HFFc6 (cell line): ENCODE measurements around the gene HADHB. TPM values are rescaled to one million over a fixed set of nuclear protein-coding genes. Genes with fewer than 3 reads are reported as not detected.
"Not testable (repeated sequence)": the region's sequence is repeated elsewhere in the genome, so short reads cannot be mapped to it uniquely, and the experiment has no call there.

Source experiments
- DNase-seq: peaks from one replicate; pipeline ENCODE4 v3.0.0-alpha.2; 2018
- H3K27ac Mint-ChIP-seq: 2 replicates; pipeline ENCODE4 v1.8.0; 2020; ENCODE audit warnings: mild to moderate bottlenecking, mixed read lengths
- H3K27me3 Mint-ChIP-seq: 2 replicates; pipeline ENCODE4 v1.8.0; 2021; ENCODE audit warnings: mild to moderate bottlenecking, moderate library complexity, mixed read lengths; ENCODE audit not compliant: insufficient read depth
- H3K36me3 Mint-ChIP-seq: 2 replicates; pipeline ENCODE4 v1.8.0; 2021; ENCODE audit warnings: low read depth, mixed read lengths
- H3K4me1 Mint-ChIP-seq: 2 replicates; pipeline ENCODE4 v1.8.0; 2020; ENCODE audit warnings: low read depth, mixed read lengths
- H3K4me3 Mint-ChIP-seq: 2 replicates; pipeline ENCODE4 v1.8.0; 2020; ENCODE audit warnings: mild to moderate bottlenecking, moderate library complexity, mixed read lengths
- H3K9me3 Mint-ChIP-seq: 2 replicates; pipeline ENCODE4 v1.8.0; 2020; ENCODE audit warnings: mild to moderate bottlenecking, mixed read lengths
- CTCF ChIP-seq: fragments of 200-600 bp; sonication (generic); IDR thresholded peaks from 2 replicates; pipeline ENCODE4 v1.5.0; 2021; ENCODE audit warnings: antibody characterized with exemption, mild to moderate bottlenecking
- total RNA-seq, 6 experiments: library from RNA; stranded (reverse); fragmentation: NEBNext Ultra II Directional; extraction: Animal tissue kit (Norgen Biotek cat#: 25700); gene quantifications; 2 replicates in 1 of 6; 3 replicates in 5 of 6; pipeline ENCODE4 v1.2.3, GENCODE V29; 2021

Gene HADHB
- total RNA-seq, 6 experiments from 2014 or later: 93.9 to 119 (median 112) TPM

GRCh38 chr2:26314243-26314642 lies 69.5 kb downstream of the HADHB start:
- no peak; the same call in 1 of the 2 replicates for TF ChIP-seq CTCF
- Mint-ChIP-seq H3K4me3 (no peak overlapping the region), H3K27ac (no peak overlapping the region), H3K9me3 (no peaks in the 10 kb centered on the region), H3K27me3 (peaks cover 43% of the 10 kb centered on the region), H3K4me1 (no peaks in the 10 kb centered on the region), H3K36me3 (no peaks in the 10 kb centered on the region)
- DNase-seq: no peak

GRCh38 chr2:26316041-26316440 lies 71.3 kb downstream of the HADHB start:
- no peaks in the 10 kb centered on the region for H3K4me1 Mint-ChIP-seq
- H3K36me3 Mint-ChIP-seq: no peaks in the 10 kb centered on the region
- peaks cover 43% of the 10 kb centered on the region for H3K27me3 Mint-ChIP-seq
- no peaks in the 10 kb centered on the region for H3K9me3 Mint-ChIP-seq
- no peak for DNase-seq
- H3K4me3 Mint-ChIP-seq: no peak overlapping the region
- TF ChIP-seq CTCF: peak; percentile 50
- no peak overlapping the region for H3K27ac Mint-ChIP-seq

GRCh38 chr2:26316845-26317244 lies 72.1 kb downstream of the HADHB start:
- Mint-ChIP-seq H3K36me3 (no peaks in the 10 kb centered on the region), H3K4me1 (no peaks in the 10 kb centered on the region), H3K27me3 (peaks cover 44% of the 10 kb centered on the region), H3K27ac (no peak overlapping the region), H3K9me3 (no peaks in the 10 kb centered on the region), H3K4me3 (no peak overlapping the region)
- TF ChIP-seq CTCF: no peak
- DNase-seq: no peak

GRCh38 chr2:26317377-26318105 lies 72.8 kb downstream of the HADHB start:
- H3K27ac Mint-ChIP-seq: no peak overlapping the region
- no peaks in the 10 kb centered on the region for H3K9me3 Mint-ChIP-seq
- no peak for TF ChIP-seq CTCF
- DNase-seq: no peak
- H3K4me3 Mint-ChIP-seq: no peak overlapping the region
- no peaks in the 10 kb centered on the region for H3K4me1 Mint-ChIP-seq
- no peaks in the 10 kb centered on the region for H3K36me3 Mint-ChIP-seq
- peaks cover 41% of the 10 kb centered on the region for H3K27me3 Mint-ChIP-seq

- no peak overlapping the region for H3K27ac Mint-ChIP-seq
- H3K27me3 Mint-ChIP-seq: peaks cover 47% of the 10 kb centered on the region
- no peak for DNase-seq
- H3K4me1 Mint-ChIP-seq: no peaks in the 10 kb centered on the region
- no peak overlapping the region for H3K4me3 Mint-ChIP-seq
- no peak for TF ChIP-seq CTCF
- H3K9me3 Mint-ChIP-seq: no peaks in the 10 kb centered on the region
- no peaks in the 10 kb centered on the region for H3K36me3 Mint-ChIP-seq
Observed at GRCh38 chr2:26318950-26319349, 74.2 kb downstream of the HADHB start.

GRCh38 chr2:26324479-26324878 lies 79.7 kb downstream of the HADHB start:
- H3K9me3 Mint-ChIP-seq, H3K27ac Mint-ChIP-seq, DNase-seq, H3K4me3 Mint-ChIP-seq, H3K36me3 Mint-ChIP-seq: not testable (repeated sequence)
- H3K27me3 Mint-ChIP-seq: peaks cover 13% of the 10 kb centered on the region
- peaks cover 16% of the 10 kb centered on the region for H3K4me1 Mint-ChIP-seq
